DOHH2 (cell line): ENCODE measurements around the gene RAET1L.
"Not testable (repeated sequence)": the region's sequence is repeated elsewhere in the genome, so short reads cannot be mapped to it uniquely, and the experiment has no call there.

Experiments used
- H3F3A ChIP-seq: fragments of 200-600 bp; sonication (generic), shearing (Covaris generic); 2 replicates; pipeline ENCODE4 v1.6.0; 2016; ENCODE audit warnings: antibody characterized with exemption, mild to moderate bottlenecking; ENCODE audit not compliant: control insufficient read depth, insufficient read depth
- H3K27ac ChIP-seq: fragments of 200-600 bp; sonication (generic); 2 replicates; pipeline ENCODE4 v1.5.1; 2014; ENCODE audit warnings: low read depth, mild to moderate bottlenecking, low read length, moderate library complexity
- H3K27me3 ChIP-seq: fragments of 200-600 bp; sonication (generic); 2 replicates; pipeline ENCODE4 v1.6.1; 2014; ENCODE audit warnings: mild to moderate bottlenecking, low read length, mixed read lengths; ENCODE audit not compliant: control insufficient read depth
- H3K36me3 ChIP-seq: fragments of 200-600 bp; sonication (generic); 2 replicates; pipeline ENCODE4 v1.6.1; 2014; ENCODE audit warnings: mild to moderate bottlenecking, low read length, moderate library complexity, mixed read lengths; ENCODE audit not compliant: control insufficient read depth
- H3K4me1 ChIP-seq: fragments of 200-600 bp; sonication (generic); 2 replicates; pipeline ENCODE4 v1.6.1; 2014; ENCODE audit warnings: mild to moderate bottlenecking, low read length, mixed read lengths; ENCODE audit not compliant: control insufficient read depth
- H3K4me2 ChIP-seq: fragments of 200-600 bp; sonication (generic); 2 replicates; pipeline ENCODE4 v1.6.0; 2014; ENCODE audit warnings: mild to moderate bottlenecking, low read length, moderate library complexity
- H3K4me3 ChIP-seq: fragments of 200-600 bp; sonication (generic); 2 replicates; pipeline ENCODE4 v1.5.1; 2014; ENCODE audit warnings: mild to moderate bottlenecking, low read length, mixed read lengths
- H3K79me2 ChIP-seq: fragments of 200-600 bp; sonication (generic); 2 replicates; pipeline ENCODE4 v1.6.1; 2014; ENCODE audit warnings: mild to moderate bottlenecking, low read length, mixed read lengths; ENCODE audit not compliant: control insufficient read depth
- H3K9me2 ChIP-seq: fragments of 200-600 bp; sonication (generic); replicated peaks from 2 replicates; pipeline ENCODE4 v1.6.1; 2014; ENCODE audit warnings: mild to moderate bottlenecking, low read length, mixed read lengths; ENCODE audit not compliant: control insufficient read depth
- H3K9me3 ChIP-seq: fragments of 200-600 bp; sonication (generic); 2 replicates; pipeline ENCODE4 v1.6.1; 2014; ENCODE audit warnings: antibody characterized with exemption, low read length, mixed read lengths; ENCODE audit not compliant: control insufficient read depth, insufficient read depth
- H4K20me1 ChIP-seq: fragments of 200-600 bp; sonication (generic); 2 replicates; pipeline ENCODE4 v1.6.0; 2014; ENCODE audit warnings: low read depth, mild to moderate bottlenecking, antibody characterized with exemption, low read length, moderate library complexity; ENCODE audit not compliant: control insufficient read depth, insufficient read depth
- CTCF ChIP-seq: fragments of 200-600 bp; sonication (generic); IDR thresholded peaks from one replicate; pipeline ENCODE4 v1.5.1; 2014; ENCODE audit warnings: antibody characterized with exemption, mild to moderate bottlenecking, low read depth, low read length; ENCODE audit not compliant: poor library complexity, severe bottlenecking
- EZH2phosphoT487 ChIP-seq: fragments of 200-600 bp; sonication (generic); IDR thresholded peaks from 2 replicates; pipeline ENCODE4 v1.6.1; 2017; ENCODE audit warnings: borderline replicate concordance, mild to moderate bottlenecking, antibody characterized with exemption, low read length, moderate library complexity, mixed read lengths

RAET1L gene

GRCh38 chr6:150005761-150006651 is 19.3 kb downstream of the RAET1L start:
- H3K9me3 ChIP-seq = no peaks in the 10 kb centered on the region
- H3K4me2 ChIP-seq = peak overlapping the region; percentile 95
- H3K79me2 ChIP-seq = no peaks in the 10 kb centered on the region; the same call in 1 of the 2 replicates
- peak overlapping the region; percentile 89 for H3K4me3 ChIP-seq
- H3K27me3 ChIP-seq = peaks cover 14% of the 10 kb centered on the region
- peaks cover 15% of the 10 kb centered on the region for H3K4me1 ChIP-seq
- no peaks in the 10 kb centered on the region for H4K20me1 ChIP-seq
- no peaks in the 10 kb centered on the region for H3K9me2 ChIP-seq
- TF ChIP-seq EZH2phosphoT487 = no peak
- no peak for TF ChIP-seq CTCF
- no peaks in the 10 kb centered on the region for H3F3A ChIP-seq
- H3K27ac ChIP-seq = no peak overlapping the region
- no peaks in the 10 kb centered on the region for H3K36me3 ChIP-seq

GRCh38 chr6:150004783-150005717 is 20.3 kb downstream of the RAET1L start:
- Histone ChIP-seq H3K27me3 (peaks cover 8% of the 10 kb centered on the region), H3F3A (no peaks in the 10 kb centered on the region), H3K4me1 (peaks cover 15% of the 10 kb centered on the region), H3K4me3 (peak overlapping the region; percentile 89), H3K27ac (peak overlapping the region; percentile 80), H3K36me3 (no peaks in the 10 kb centered on the region), H3K4me2 (peak overlapping the region; percentile 95), H3K9me3 (no peaks in the 10 kb centered on the region), H3K9me2 (no peaks in the 10 kb centered on the region), H4K20me1 (no peaks in the 10 kb centered on the region), H3K79me2 (no peaks in the 10 kb centered on the region; the same call in 1 of the 2 replicates)
- TF ChIP-seq CTCF (peak; percentile 24), EZH2phosphoT487 (no peak)

GRCh38 chr6:150004101-150004782 is 21.1 kb downstream of the RAET1L start:
- no peaks in the 10 kb centered on the region for H4K20me1 ChIP-seq
- peak overlapping the region; percentile 80 for H3K27ac ChIP-seq
- H3K36me3 ChIP-seq = no peaks in the 10 kb centered on the region
- no peak for TF ChIP-seq EZH2phosphoT487
- TF ChIP-seq CTCF = no peak
- H3K4me1 ChIP-seq = peaks cover 15% of the 10 kb centered on the region
- no peaks in the 10 kb centered on the region for H3K9me2 ChIP-seq
- H3K4me2 ChIP-seq = peak overlapping the region; percentile 95
- no peaks in the 10 kb centered on the region for H3K9me3 ChIP-seq
- peak overlapping the region; percentile 89 for H3K4me3 ChIP-seq
- H3F3A ChIP-seq = no peaks in the 10 kb centered on the region
- 0 out of 2 replicates have a peak, but pooled peaks cover under 1% of the 10 kb centered on the region for H3K27me3 ChIP-seq
- H3K79me2 ChIP-seq = no peaks in the 10 kb centered on the region; the same call in 1 of the 2 replicates

- not testable (repeated sequence) for H3F3A ChIP-seq, H3K27me3 ChIP-seq, H3K9me2 ChIP-seq, H4K20me1 ChIP-seq, H3K36me3 ChIP-seq, H3K27ac ChIP-seq, H3K79me2 ChIP-seq, H3K9me3 ChIP-seq
- Histone ChIP-seq H3K4me3 (peak overlapping the region; percentile 89), H3K4me2 (peak overlapping the region; percentile 95), H3K4me1 (peaks cover 15% of the 10 kb centered on the region)
Measured at GRCh38 chr6:150003599-150003998, 21.7 kb downstream of the RAET1L start.
